GM12878 (cell line): Measurements from ENCODE around the gene IFRD2. TPM values are rescaled to one million over a fixed set of nuclear protein-coding genes. Genes with fewer than 3 reads are reported as not detected.

Experiments
- ATAC-seq: fragments of 200-7000 bp; cut with Tn5 transposase; 3 replicates; pipeline ENCODE4 v1.9.1; 2020; ENCODE audit warnings: mild to moderate bottlenecking, moderate library complexity
- BruUV-seq: library from RNA; stranded (reverse); fragments of 400-500 nt; replicated peaks from 2 replicates; lab custom pipeline; 2021; lab: Mats Ljungman, UMichigan
- CTCF ChIA-PET: fragments of 300-600 bp; sonication (Branson Sonifier 250); formaldehyde crosslinking; extraction: SDS; loops from one replicate; lab custom pipeline; 2021; ENCODE audit warnings: inconsistent platforms; lab: Yijun Ruan, JAX
- POLR2A ChIA-PET: fragments of 350-600 bp; formaldehyde crosslinking; extraction: SDS; loops from one replicate; lab custom pipeline; 2021; ENCODE audit warnings: inconsistent platforms; lab: Charles Lee
- RAD21 ChIA-PET: fragments of 300-600 bp; sonication (Branson Sonifier 250); formaldehyde crosslinking; loops from one replicate; lab custom pipeline; 2023; ENCODE audit warnings: antibody characterized with exemption; ENCODE audit not compliant: unreplicated experiment; lab: Charles Lee
- SMC1A ChIA-PET: fragments of 300-600 bp; sonication (Branson Sonifier 250); formaldehyde crosslinking; loops from one replicate; lab custom pipeline; 2023; ENCODE audit not compliant: unreplicated experiment, uncharacterized antibody; lab: Charles Lee
- DNase-seq: peaks from one replicate; pipeline ENCODE4 v3.0.0-alpha.2; 2011; ENCODE audit warnings: low read depth, low spot score
- FAIRE-seq: peaks from 3 replicates; lab custom pipeline; 2011; peaks lifted over from hg19 to GRCh38; lab: Jason Lieb, UNC
- H2AFZ ChIP-seq: 2 replicates; pipeline ENCODE4 v1.6.0; 2011; ENCODE audit warnings: low read depth, low read length, control low read depth; ENCODE audit not compliant: control insufficient read depth
- H3K27ac ChIP-seq: 2 replicates; pipeline ENCODE4 v1.5.1; 2011; ENCODE audit warnings: control low read depth; ENCODE audit not compliant: control insufficient read depth, insufficient read depth
- H3K27me3 ChIP-seq, 2 experiments: replicated peaks in 1 of 2; 2 replicates each; pipeline versions ENCODE4 v1.6.0 to v1.6.1; 2011; ENCODE audit warnings: low read length in 1 of 2; ENCODE audit not compliant: control insufficient read depth in 2 of 2, insufficient read depth in 2 of 2
- H3K36me3 ChIP-seq, 2 experiments: 2 replicates each; pipeline ENCODE4 v1.5.1; 2011; ENCODE audit warnings: low read length in 1 of 2; ENCODE audit not compliant: control insufficient read depth in 2 of 2, insufficient read depth in 2 of 2
- H3K4me1 ChIP-seq: 2 replicates; pipeline ENCODE4 v1.6.1; 2011; ENCODE audit warnings: mild to moderate bottlenecking, low read length, moderate library complexity, mixed read lengths; ENCODE audit not compliant: control insufficient read depth, insufficient read depth
- H3K4me2 ChIP-seq: 2 replicates; pipeline ENCODE4 v1.6.0; 2011; ENCODE audit warnings: control low read depth; ENCODE audit not compliant: control insufficient read depth, insufficient read depth
- H3K4me3 ChIP-seq: fragments of 200-600 bp; sonication (generic); 2 replicates; pipeline ENCODE4 v1.5.1; 2016
- H3K79me2 ChIP-seq: 2 replicates; pipeline ENCODE4 v1.6.0; 2011; ENCODE audit warnings: low read length; ENCODE audit not compliant: control insufficient read depth, insufficient read depth
- H3K9ac ChIP-seq: 2 replicates; pipeline ENCODE4 v1.8.0; 2011; ENCODE audit warnings: low read length, control low read depth, mixed read lengths; ENCODE audit not compliant: control insufficient read depth, insufficient read depth
- H3K9me3 ChIP-seq: replicated peaks from 3 replicates; pipeline ENCODE4 v1.5.1; 2011; ENCODE audit warnings: mild to moderate bottlenecking, low read length; ENCODE audit not compliant: control insufficient read depth, insufficient read depth
- H4K20me1 ChIP-seq: 2 replicates; pipeline ENCODE4 v1.6.0; 2011; ENCODE audit not compliant: control insufficient read depth, insufficient read depth
- JUNB ChIP-seq: IDR thresholded peaks from 2 replicates; pipeline ENCODE4 v1.6.1; 2016; ENCODE audit warnings: antibody characterized with exemption, mild to moderate bottlenecking
- POLR2AphosphoS2 ChIP-seq: IDR thresholded peaks from 2 replicates; pipeline ENCODE4 v1.6.1; 2011; ENCODE audit warnings: low read depth, mild to moderate bottlenecking, low read length, improper control_type of control experiment, moderate library complexity
- TAF1 ChIP-seq: IDR thresholded peaks from 2 replicates; pipeline ENCODE4 v1.6.1; 2011; ENCODE audit warnings: mild to moderate bottlenecking, low read depth, low read length, borderline replicate concordance
- USF1 ChIP-seq: IDR thresholded peaks from 2 replicates; pipeline ENCODE4 v1.6.1; 2011; ENCODE audit warnings: borderline replicate concordance, low read depth, mild to moderate bottlenecking, moderate library complexity, mixed read lengths, low read length; ENCODE audit not compliant: insufficient read depth; ENCODE audit errors: extremely low read length
- YBX1 ChIP-seq: fragments of 450-650 bp; IDR thresholded peaks from 2 replicates; pipeline ENCODE4 v1.6.1; 2016; ENCODE audit warnings: antibody characterized with exemption
- WGBS: methylation state at CpG from one replicate; pipeline ENCODE4 v1.1.6; 2016; ENCODE audit warnings: low lambda C conversion rate; ENCODE audit not compliant: insufficient replicate concordance, insufficient coverage; ENCODE audit errors: missing lambda C conversion rate; 5-methylcytosine and 5-hydroxymethylcytosine counted together
- in situ Hi-C: fragments of 300-500 bp; cut with MboI; formaldehyde crosslinking; loops from 9 replicates; pipeline ENCODE4 v1.14.3; 2018; ENCODE audit warnings: mixed read lengths
- intact Hi-C: fragments of 100-400 bp; cut with micrococcal nuclease; formaldehyde crosslinking; loops from one replicate; pipeline ENCODE4 v1.14.2; 2022; ENCODE audit not compliant: unreplicated experiment
- polyA plus RNA-seq, 11 experiments: library from polyadenylated mRNA; depleted of rRNA in 4 of 11; unstranded in 6 of 11; stranded (reverse) in 5 of 11; fragments of >200 nt; fragmentation: Nextera tagmentation in 4 of 11; fragmentation: Illumina TruSeq in 1 of 11; extraction: Ambion mirVana in 4 of 11; extraction: Trizol in 1 of 11; gene quantifications; 1 replicate in 1 of 11; 2 replicates in 10 of 11; pipeline versions ENCODE4 v1.2.1 to v1.2.3, GENCODE V29; 2011 to 2016; ENCODE audit warnings: inconsistent platforms in 2 of 11, missing spikeins in 2 of 11, low read depth in 1 of 11
- total RNA-seq, 4 experiments: library from RNA; depleted of rRNA in 3 of 4; stranded (reverse); fragments of >200 nt in 3 of 4; fragmentation: Illumina TruSeq in 1 of 4; extraction: Trizol in 1 of 4; gene quantifications; 2 replicates each; pipeline versions ENCODE4 v1.2.1 to v1.2.3, GENCODE V29; 2013 to 2021

The IFRD2 gene
- total and polyA plus RNA-seq, 10 of the 15 experiments (the other 5 are each of a cell fraction or from before 2014, with no cell fraction given): 19.1 to 153 (median 80.3) TPM

GRCh38 chr3:50242381-50242770 lies 49.9 kb downstream of the IFRD2 start:
- in situ Hi-C loops: no loop called here
- ChIA-PET RAD21 (interaction anchor here (1.1 to 5.1 kb wide), 3 partner anchors 15 to 47 kb away, joined by 4 to 36 read pairs (median 5); no protein-coding TSS in a partner anchor), CTCF (interaction anchor here (3.6 kb wide), 1 partner anchor 15 kb away, joined by 42 read pairs; no protein-coding TSS in a partner anchor), SMC1A (interaction anchor here (0.5 to 3.2 kb wide), 4 partner anchors 14 to 1447 kb away, joined by 3 to 15 read pairs (median 4); no protein-coding TSS in a partner anchor), POLR2A (interaction anchor here (0.8 to 2.3 kb wide), 5 partner anchors 9 to 95 kb away, joined by 3 to 9 read pairs (median 5); no protein-coding TSS in a partner anchor)
- Histone ChIP-seq H3K27me3 (no peaks in the 10 kb centered on the region), H3K9ac (peak overlapping the region; percentile 49), H3K36me3 (peaks cover 4% of the 10 kb centered on the region in 2 experiments; a peak in 3 of 4 replicates), H3K9me3 (no peaks in the 10 kb centered on the region), H3K4me2 (peak overlapping the region; percentile 90), H3K4me1 (peaks cover 55% of the 10 kb centered on the region), H3K27ac (peak overlapping the region; percentile 82), H3K79me2 (peaks cover 89% of the 10 kb centered on the region), H3K4me3 (peak overlapping the region; percentile 64), H4K20me1 (peaks cover 15% of the 10 kb centered on the region), H2AFZ (no peak overlapping the region)
- WGBS: 0% methylated on average over 3 of the region's 3 CpGs
- intact Hi-C loops: no loop called here
- FAIRE-seq: no peak
- no TSS peak for BruUV-seq
- DNase-seq: no peak
- no peak for TF ChIP-seq POLR2AphosphoS2
- TF ChIP-seq YBX1: no peak
- peak; percentile 52; the same call in 1 of the 2 replicates for TF ChIP-seq JUNB
- no peak for ATAC-seq

- Histone ChIP-seq H3K36me3 (peaks cover 1 to 4% of the 10 kb centered on the region in 2 experiments; a peak in 3 of 4 replicates), H3K79me2 (peaks cover 89% of the 10 kb centered on the region), H4K20me1 (peaks cover 12% of the 10 kb centered on the region), H3K27me3 (no peaks in the 10 kb centered on the region), H3K4me2 (peak overlapping the region; percentile 90), H3K9ac (peak overlapping the region; percentile 24), H3K27ac (peak overlapping the region; percentile 82), H3K4me3 (peak overlapping the region; percentile 64), H2AFZ (no peak overlapping the region), H3K9me3 (no peaks in the 10 kb centered on the region), H3K4me1 (peaks cover 50% of the 10 kb centered on the region)
- 31% methylated on average over 7 of the region's 7 CpGs for WGBS
- ChIA-PET CTCF (interaction anchor here (1.1 to 3.6 kb wide), 3 partner anchors 14 to 15 kb away, joined by 3 to 42 read pairs (median 5); no protein-coding TSS in a partner anchor), RAD21 (interaction anchor here (0.6 to 5.1 kb wide), 4 partner anchors 15 to 47 kb away, joined by 3 to 36 read pairs (median 6); no protein-coding TSS in a partner anchor), POLR2A (interaction anchor here (1.4 to 2.3 kb wide), 3 partner anchors 8 to 14 kb away, joined by 5 to 9 read pairs (median 5); no protein-coding TSS in a partner anchor), SMC1A (interaction anchor here (0.5 to 3.2 kb wide), 3 partner anchors 13 to 1448 kb away, joined by 3 to 15 read pairs (median 3); no protein-coding TSS in a partner anchor)
- TF ChIP-seq TAF1 (no peak), USF1 (peak; percentile 3)
- FAIRE-seq (no peak), DNase-seq (no peak), ATAC-seq (no peak)
- intact Hi-C loops (no loop called here), in situ Hi-C loops (no loop called here)
- no TSS peak for BruUV-seq
These were observed 50.4 kb downstream of the IFRD2 start for GRCh38 chr3:50241713-50242380.
